Panc1 (cell line): Measurements from ENCODE around the gene GADD45A. TPM values are rescaled to one million over a fixed set of nuclear protein-coding genes. Genes with fewer than 3 reads are reported as not detected.
A peak's percentile ranks its signal among the peaks of the same experiment; 100 is the strongest.

Source experiments
- ATAC-seq: fragments of 200-7000 bp; cut with Tn5 transposase; 2 replicates; pipeline ENCODE4 v1.9.1; 2020; ENCODE audit warnings: mild to moderate bottlenecking, moderate library complexity
- BruUV-seq: library from RNA; stranded (reverse); fragments of 400-500 nt; replicated peaks from 2 replicates; lab custom pipeline; 2021; lab: Mats Ljungman, UMichigan
- CTCF ChIA-PET: fragments of 300-600 bp; sonication (Branson Sonifier 250); formaldehyde crosslinking; loops from one replicate; lab custom pipeline; 2022; ENCODE audit warnings: antibody characterized with exemption; lab: Charles Lee
- POLR2A ChIA-PET: fragments of 300-600 bp; sonication (Branson Sonifier 250); formaldehyde crosslinking; loops from one replicate; lab custom pipeline; 2022; ENCODE audit warnings: antibody characterized with exemption; lab: Charles Lee
- DNase-seq: peaks from one replicate; pipeline ENCODE4 v3.0.0-alpha.2; 2010; ENCODE audit warnings: low read depth, low spot score
- H3K27ac ChIP-seq: 2 replicates; pipeline ENCODE4 v1.5.1; 2011; ENCODE audit warnings: mild to moderate bottlenecking, low read length, inconsistent platforms
- H3K27me3 ChIP-seq: fragments of 200-500 bp; sonication (Bioruptor generic); 2 replicates; pipeline ENCODE4 v1.6.0; 2014; ENCODE audit warnings: low read length, inconsistent platforms; ENCODE audit not compliant: control insufficient read depth, insufficient read depth
- H3K36me3 ChIP-seq: fragments of 200-500 bp; sonication (Bioruptor generic); 2 replicates; pipeline ENCODE4 v1.5.1; 2014; ENCODE audit warnings: inconsistent platforms, mild to moderate bottlenecking, low read length, moderate library complexity; ENCODE audit not compliant: control insufficient read depth, insufficient read depth
- H3K4me1 ChIP-seq: 2 replicates; pipeline ENCODE4 v1.5.1; 2011; ENCODE audit warnings: inconsistent platforms, mild to moderate bottlenecking, low read length, moderate library complexity; ENCODE audit not compliant: control insufficient read depth, insufficient read depth
- H3K4me3 ChIP-seq, 2 experiments: 2 replicates each; pipeline ENCODE4 v1.5.1; 2011 to 2012; ENCODE audit warnings: low read depth in 2 of 2, low read length in 2 of 2, mild to moderate bottlenecking in 2 of 2, inconsistent platforms in 1 of 2, moderate library complexity in 1 of 2
- H3K9me3 ChIP-seq: fragments of 200-500 bp; sonication (Bioruptor generic); 2 replicates; pipeline ENCODE4 v1.5.1; 2014; ENCODE audit warnings: low read depth, mild to moderate bottlenecking, inconsistent platforms, low read length, moderate library complexity; ENCODE audit not compliant: control insufficient read depth, insufficient read depth
- POLR2AphosphoS5 ChIP-seq: IDR thresholded peaks from 2 replicates; pipeline ENCODE4 v1.6.1; 2012; ENCODE audit warnings: mild to moderate bottlenecking, low read depth, low read length, moderate library complexity
- SIN3A ChIP-seq: IDR thresholded peaks from 2 replicates; pipeline ENCODE4 v1.6.1; 2012; ENCODE audit warnings: low read depth, mild to moderate bottlenecking, low read length, moderate library complexity, borderline replicate concordance; ENCODE audit not compliant: insufficient read depth
- TCF7L2 ChIP-seq: IDR thresholded peaks from 2 replicates; pipeline ENCODE4 v1.6.1; 2011; ENCODE audit warnings: mild to moderate bottlenecking, low read depth, low read length, inconsistent platforms
- in situ Hi-C: cut with HindIII; loops from 2 replicates; pipeline ENCODE4 v1.10.0; 2016; ENCODE audit warnings: low sequenced_read_pairs, low pct_unique_long_range_greater_than_20kb
- intact Hi-C: fragments of 100-400 bp; cut with micrococcal nuclease; formaldehyde crosslinking; loops from one replicate; pipeline ENCODE4 v1.10.0; 2022; ENCODE audit not compliant: unreplicated experiment
- total RNA-seq: library from RNA; stranded (reverse); gene quantifications from one replicate; pipeline ENCODE4 v1.2.1, GENCODE V29; 2021; ENCODE audit not compliant: unreplicated experiment
- TF ChIP-seq, protein P1 (sequence below), 2 experiments: IDR thresholded peaks; 2 replicates each; pipeline ENCODE4 v1.6.1; 2011 to 2012; ENCODE audit warnings: low read depth in 2 of 2, control low read depth in 1 of 2, low read length in 1 of 2, mild to moderate bottlenecking in 1 of 2, moderate library complexity in 1 of 2; ENCODE audit not compliant: insufficient read depth in 1 of 2
- TF ChIP-seq, protein P2 (sequence below): fragments of 450-650 bp; IDR thresholded peaks from 2 replicates; pipeline ENCODE4 v1.5.1; 2017; ENCODE audit warnings: mild to moderate bottlenecking

GADD45A gene
- total RNA-seq, 1 experiment from 2014 or later = 106 TPM

DNA sequence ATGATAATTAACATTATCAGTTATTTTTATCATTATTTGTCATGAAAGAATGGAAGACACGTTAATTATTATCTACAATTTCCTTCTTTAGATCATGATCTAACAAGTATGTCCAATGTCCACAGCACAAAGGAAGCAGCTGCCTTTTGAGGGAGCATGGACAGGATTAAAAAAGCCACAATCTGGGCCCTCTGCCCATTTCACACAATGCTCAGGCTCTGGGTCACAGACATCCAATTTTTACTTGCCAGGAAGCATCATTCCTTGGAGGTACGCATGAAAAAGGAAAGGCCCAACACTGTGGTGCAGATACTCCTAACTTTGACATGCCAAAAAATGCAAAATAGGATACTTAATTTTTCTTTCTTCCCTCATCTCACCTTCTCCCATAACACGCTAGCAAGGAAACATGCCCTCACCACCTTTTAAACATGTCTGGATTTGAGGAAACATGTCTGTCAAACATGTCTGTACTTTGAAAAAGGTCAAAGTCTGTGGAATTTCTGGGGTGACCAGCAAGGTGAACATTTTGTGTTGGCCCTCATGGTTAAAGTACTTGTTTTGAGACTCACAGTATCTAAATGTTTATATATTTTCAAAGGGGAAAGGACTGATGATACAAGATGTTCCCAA lies 40.0 kb downstream of the GADD45A start:
- BruUV-seq = no TSS peak
- H3K36me3 ChIP-seq = no peaks in the 10 kb centered on the region
- in situ Hi-C loops = no loop called here
- H3K4me1 ChIP-seq = peaks cover 7% of the 10 kb centered on the region; the same call in 1 of the 2 replicates
- H3K4me3 ChIP-seq = no peak overlapping the region
- ATAC-seq (no peak), DNase-seq (no peak)
- no peaks in the 10 kb centered on the region for H3K27me3 ChIP-seq
- no peaks in the 10 kb centered on the region for H3K9me3 ChIP-seq
- ChIA-PET POLR2A (no interaction called here), CTCF (no interaction called here)
- intact Hi-C loops = no loop called here
- no peak for TF ChIP-seq POLR2AphosphoS5
- TF ChIP-seq, protein P1, sequence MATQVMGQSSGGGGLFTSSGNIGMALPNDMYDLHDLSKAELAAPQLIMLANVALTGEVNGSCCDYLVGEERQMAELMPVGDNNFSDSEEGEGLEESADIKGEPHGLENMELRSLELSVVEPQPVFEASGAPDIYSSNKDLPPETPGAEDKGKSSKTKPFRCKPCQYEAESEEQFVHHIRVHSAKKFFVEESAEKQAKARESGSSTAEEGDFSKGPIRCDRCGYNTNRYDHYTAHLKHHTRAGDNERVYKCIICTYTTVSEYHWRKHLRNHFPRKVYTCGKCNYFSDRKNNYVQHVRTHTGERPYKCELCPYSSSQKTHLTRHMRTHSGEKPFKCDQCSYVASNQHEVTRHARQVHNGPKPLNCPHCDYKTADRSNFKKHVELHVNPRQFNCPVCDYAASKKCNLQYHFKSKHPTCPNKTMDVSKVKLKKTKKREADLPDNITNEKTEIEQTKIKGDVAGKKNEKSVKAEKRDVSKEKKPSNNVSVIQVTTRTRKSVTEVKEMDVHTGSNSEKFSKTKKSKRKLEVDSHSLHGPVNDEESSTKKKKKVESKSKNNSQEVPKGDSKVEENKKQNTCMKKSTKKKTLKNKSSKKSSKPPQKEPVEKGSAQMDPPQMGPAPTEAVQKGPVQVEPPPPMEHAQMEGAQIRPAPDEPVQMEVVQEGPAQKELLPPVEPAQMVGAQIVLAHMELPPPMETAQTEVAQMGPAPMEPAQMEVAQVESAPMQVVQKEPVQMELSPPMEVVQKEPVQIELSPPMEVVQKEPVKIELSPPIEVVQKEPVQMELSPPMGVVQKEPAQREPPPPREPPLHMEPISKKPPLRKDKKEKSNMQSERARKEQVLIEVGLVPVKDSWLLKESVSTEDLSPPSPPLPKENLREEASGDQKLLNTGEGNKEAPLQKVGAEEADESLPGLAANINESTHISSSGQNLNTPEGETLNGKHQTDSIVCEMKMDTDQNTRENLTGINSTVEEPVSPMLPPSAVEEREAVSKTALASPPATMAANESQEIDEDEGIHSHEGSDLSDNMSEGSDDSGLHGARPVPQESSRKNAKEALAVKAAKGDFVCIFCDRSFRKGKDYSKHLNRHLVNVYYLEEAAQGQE (IDR thresholded peaks at IDR 0.05; ENCODE audit: insufficient read depth in 1 of 2, low read depth in 2 of 2, low read length in 1 of 2) = no peak
- no peak for TF ChIP-seq TCF7L2
- no peak for TF ChIP-seq SIN3A
- TF ChIP-seq, protein P2, sequence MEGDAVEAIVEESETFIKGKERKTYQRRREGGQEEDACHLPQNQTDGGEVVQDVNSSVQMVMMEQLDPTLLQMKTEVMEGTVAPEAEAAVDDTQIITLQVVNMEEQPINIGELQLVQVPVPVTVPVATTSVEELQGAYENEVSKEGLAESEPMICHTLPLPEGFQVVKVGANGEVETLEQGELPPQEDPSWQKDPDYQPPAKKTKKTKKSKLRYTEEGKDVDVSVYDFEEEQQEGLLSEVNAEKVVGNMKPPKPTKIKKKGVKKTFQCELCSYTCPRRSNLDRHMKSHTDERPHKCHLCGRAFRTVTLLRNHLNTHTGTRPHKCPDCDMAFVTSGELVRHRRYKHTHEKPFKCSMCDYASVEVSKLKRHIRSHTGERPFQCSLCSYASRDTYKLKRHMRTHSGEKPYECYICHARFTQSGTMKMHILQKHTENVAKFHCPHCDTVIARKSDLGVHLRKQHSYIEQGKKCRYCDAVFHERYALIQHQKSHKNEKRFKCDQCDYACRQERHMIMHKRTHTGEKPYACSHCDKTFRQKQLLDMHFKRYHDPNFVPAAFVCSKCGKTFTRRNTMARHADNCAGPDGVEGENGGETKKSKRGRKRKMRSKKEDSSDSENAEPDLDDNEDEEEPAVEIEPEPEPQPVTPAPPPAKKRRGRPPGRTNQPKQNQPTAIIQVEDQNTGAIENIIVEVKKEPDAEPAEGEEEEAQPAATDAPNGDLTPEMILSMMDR = no peak
- no peak overlapping the region for H3K27ac ChIP-seq

DNA sequence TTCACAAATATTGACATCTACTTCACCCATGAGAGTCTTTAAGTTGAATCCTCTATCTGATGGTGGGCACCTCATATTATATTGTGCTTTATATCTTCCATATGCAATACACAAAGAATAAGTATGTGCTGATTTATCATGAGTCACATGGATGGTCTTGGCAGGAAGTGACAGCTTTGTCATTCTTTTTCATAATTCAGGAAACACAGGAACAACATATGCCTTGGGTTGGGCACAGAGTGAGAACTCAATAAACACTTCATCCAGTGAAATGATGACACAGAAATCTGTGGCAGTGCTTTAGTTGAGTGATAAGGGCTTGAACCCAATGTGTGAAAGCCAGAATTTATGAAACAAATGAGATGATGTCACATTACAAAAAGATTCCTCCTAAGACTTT lies 41.2 kb downstream of the GADD45A start:
- no peaks in the 10 kb centered on the region for H3K27me3 ChIP-seq
- DNase-seq (peak; percentile 59), ATAC-seq (no peak)
- H3K9me3 ChIP-seq = no peaks in the 10 kb centered on the region
- H3K36me3 ChIP-seq = no peaks in the 10 kb centered on the region
- in situ Hi-C loops = no loop called here
- no peak overlapping the region for H3K4me3 ChIP-seq
- POLR2A ChIA-PET = no interaction called here
- TF ChIP-seq, protein P1 (IDR thresholded peaks at IDR 0.05; ENCODE audit: insufficient read depth in 1 of 2, low read depth in 2 of 2, low read length in 1 of 2) = no peak
- TF ChIP-seq POLR2AphosphoS5 (no peak), TCF7L2 (no peak), SIN3A (no peak)
- TF ChIP-seq, protein P2 = no peak
- no TSS peak for BruUV-seq
- no peak overlapping the region for H3K27ac ChIP-seq
- H3K4me1 ChIP-seq = peaks cover 7% of the 10 kb centered on the region; the same call in 1 of the 2 replicates
- intact Hi-C loops = no loop called here
- CTCF ChIA-PET = no interaction called here
